Body of pancreas (tissue), 4 donors: Measurements from ENCODE around the gene GMFB. TPM values are rescaled to one million over a fixed set of nuclear protein-coding genes. Genes with fewer than 3 reads are reported as not detected.

Experiments
- ATAC-seq: fragments of 150-250 bp; one replicate; pipeline ENCODE4 v1.9.1; 2016
- DNase-seq, 4 donors: peaks; one replicate each; pipeline ENCODE4 v3.0.0-alpha.2; 2019
- H3K27ac ChIP-seq, 4 donors: fragments of 200-600 bp; sonication (generic); 1 replicate in 3 of 4; 2 replicates in 1 of 4; pipeline versions ENCODE4 v1.5.1 to v1.6.1; 2016 to 2019; ENCODE audit warnings: mild to moderate bottlenecking in 1 of 4, mixed read lengths in 1 of 4, moderate library complexity in 1 of 4
- H3K27me3 ChIP-seq, 2 donors: fragments of 200-600 bp; sonication (generic); one replicate each; pipeline ENCODE4 v1.6.0; 2016; ENCODE audit warnings: mild to moderate bottlenecking in 1 of 2
- H3K36me3 ChIP-seq, 2 donors: fragments of 200-600 bp; sonication (generic); replicated peaks in 1 of 2; 2 replicates each; pipeline ENCODE4 v1.5.1; 2016; ENCODE audit warnings: low read depth in 2 of 2; ENCODE audit not compliant: insufficient read depth in 1 of 2
- H3K4me1 ChIP-seq: fragments of 200-600 bp; sonication (generic); one replicate; pipeline ENCODE4 v1.6.0; 2016
- H3K4me3 ChIP-seq, 2 donors: fragments of 200-600 bp; sonication (generic); 1 replicate in 1 of 2; 2 replicates in 1 of 2; pipeline ENCODE4 v1.5.1; 2016 to 2019
- H3K9me3 ChIP-seq, 3 donors: fragments of 200-600 bp; sonication (generic); 1 replicate in 2 of 3; 2 replicates in 1 of 3; pipeline ENCODE4 v1.5.1; 2016
- CTCF ChIP-seq, 7 experiments: fragments of 450-650 bp in 4 of 7; fragments of 200-600 bp in 3 of 7; sonication (generic) in 3 of 7; IDR thresholded peaks; one replicate each; pipeline ENCODE4 v1.5.1; 2016 to 2019; ENCODE audit warnings: antibody characterized with exemption in 7 of 7
- POLR2A ChIP-seq, 3 donors: fragments of 450-650 bp; IDR thresholded peaks; one replicate each; pipeline ENCODE4 v1.6.1; 2016; ENCODE audit warnings: antibody characterized with exemption in 3 of 3, mild to moderate bottlenecking in 2 of 3
- WGBS, 2 donors: methylation state at CpG; one replicate each; pipeline ENCODE4 v1.1.5; 2017; 5-methylcytosine and 5-hydroxymethylcytosine counted together
- intact Hi-C: fragments of 100-400 bp; cut with DNase I; formaldehyde crosslinking; loops from one replicate; pipeline ENCODE4 v1.15.1; 2023
- total RNA-seq, 2 donors: library from RNA; depleted of rRNA; stranded (reverse); fragments of >200 nt; gene quantifications; one replicate each; pipeline ENCODE4 v1.1.0, GENCODE V29; 2016

GMFB gene
- total RNA-seq, 2 donors from 2014 or later = 24.7 to 26.5 TPM

- no peaks in the 10 kb centered on the region for H3K27me3 ChIP-seq
- ATAC-seq (no peak), DNase-seq (no peak)
- intact Hi-C loops = no loop called here
- 89% methylated on average over 2 of the region's 2 CpGs for WGBS, 2 donors
- no peaks in the 10 kb centered on the region for H3K4me1 ChIP-seq
- no peaks in the 10 kb centered on the region for H3K9me3 ChIP-seq
- H3K4me3 ChIP-seq = no peak overlapping the region
- H3K27ac ChIP-seq = no peak overlapping the region
- TF ChIP-seq CTCF (IDR thresholded peaks at IDR 0.05) = no peak
- H3K36me3 ChIP-seq = peaks cover 0 to 10% of the 10 kb centered on the region in 2 donors
These were observed 60.3 kb downstream of the GMFB start for GRCh38 chr14:54428527-54428926.

GRCh38 chr14:54427871-54428270 is 60.9 kb downstream of the GMFB start:
- H3K27ac ChIP-seq = no peak overlapping the region
- no peaks in the 10 kb centered on the region for H3K9me3 ChIP-seq
- ATAC-seq = no peak
- H3K4me1 ChIP-seq = no peaks in the 10 kb centered on the region
- H3K36me3 ChIP-seq = peaks cover 0 to 10% of the 10 kb centered on the region in 2 donors
- no peak overlapping the region for H3K4me3 ChIP-seq
- H3K27me3 ChIP-seq = no peaks in the 10 kb centered on the region
- DNase-seq = no peak
- WGBS, 2 donors = 92 to 96% methylated on average over 3 of the region's 3 CpGs
- intact Hi-C loops = no loop called here
- TF ChIP-seq POLR2A (IDR thresholded peaks at IDR 0.05) = no peak
- no peak for TF ChIP-seq CTCF (IDR thresholded peaks at IDR 0.05)

- intact Hi-C loops = no loop called here
- Histone ChIP-seq H3K27me3 (no peaks in the 10 kb centered on the region), H3K9me3 (no peaks in the 10 kb centered on the region), H3K27ac (no peak overlapping the region), H3K4me1 (no peaks in the 10 kb centered on the region), H3K36me3 (peaks cover 0 to 10% of the 10 kb centered on the region in 2 donors), H3K4me3 (no peak overlapping the region)
- DNase-seq (no peak), ATAC-seq (no peak)
- WGBS, 2 donors = 87 to 92% methylated on average over 3 of the region's 3 CpGs
- no peak for TF ChIP-seq CTCF (IDR thresholded peaks at IDR 0.05)
- no peak for TF ChIP-seq POLR2A (IDR thresholded peaks at IDR 0.05)
These were observed 63.1 kb downstream of the GMFB start for GRCh38 chr14:54425537-54426274.

- ATAC-seq (no peak), DNase-seq (no peak)
- peaks cover 0 to 10% of the 10 kb centered on the region in 2 donors for H3K36me3 ChIP-seq
- WGBS, 2 donors = 91 to 94% methylated on average over 2 of the region's 2 CpGs
- H3K27ac ChIP-seq = no peak overlapping the region
- no peak overlapping the region for H3K4me3 ChIP-seq
- H3K9me3 ChIP-seq = no peaks in the 10 kb centered on the region
- H3K4me1 ChIP-seq = no peaks in the 10 kb centered on the region
- TF ChIP-seq POLR2A (IDR thresholded peaks at IDR 0.05) (no peak), CTCF (IDR thresholded peaks at IDR 0.05) (no peak)
- intact Hi-C loops = no loop called here
- no peaks in the 10 kb centered on the region for H3K27me3 ChIP-seq
These were observed 63.7 kb downstream of the GMFB start for GRCh38 chr14:54425068-54425467.

Other genes with a start within 250 kb of the GMFB start
- not detected for gene CDKN3, start 92.0 kb downstream of the GMFB start, total RNA-seq
- 10 to 100 TPM; 15.2 to 18.2 TPM for gene CNIH1, start 47.6 kb downstream of the GMFB start, total RNA-seq
- 10 to 100 TPM in 1 of 2 donors, 1 to 10 TPM in 1; 6.3 to 11.4 TPM for gene CGRRF1, start 20.9 kb upstream of the GMFB start, total RNA-seq
- gene SAMD4A, start 78.1 kb upstream of the GMFB start, total RNA-seq = 10 to 100 TPM; 11.2 to 15.3 TPM